Hematopoietic multipotent progenitor cell treated with erythropoietin and hydrocortisone succinate and interleukin-3 and kit ligand, for 4 days (in vitro differentiated cells): ENCODE results near the gene DDX31.
"Not testable (repeated sequence)": the region's sequence is repeated elsewhere in the genome, so short reads cannot be mapped to it uniquely, and the experiment has no call there.

Experiments
- DNase-seq: peaks from one replicate; pipeline ENCODE4 v3.0.0-alpha.2; 2015

The DDX31 gene

DNA sequence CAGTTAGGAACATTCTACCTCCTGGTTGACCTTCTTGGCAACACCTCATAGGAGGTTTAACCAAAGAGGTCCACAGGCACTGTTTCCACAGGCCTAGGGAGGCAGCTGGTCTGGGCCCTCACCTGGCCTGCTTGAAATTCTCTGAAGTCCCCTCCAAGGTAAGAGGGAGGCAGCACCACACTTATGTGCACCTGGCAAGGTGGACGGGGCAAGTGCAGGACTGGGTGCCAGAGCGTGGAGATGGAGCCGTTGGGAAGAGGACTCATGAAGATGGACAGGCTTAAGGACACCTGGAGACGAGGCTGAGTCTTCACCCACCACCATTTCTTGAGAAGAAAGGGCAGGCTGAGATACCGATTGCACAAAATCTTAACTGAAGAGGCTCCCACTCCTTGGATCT is 94.0 kb downstream of the DDX31 start:
- DNase-seq = no peak

- peak; percentile 79 for DNase-seq
These were observed 94.7 kb downstream of the DDX31 start for GRCh38 chr9:132575005-132575609.

GRCh38 chr9:132572921-132573320 is 96.9 kb downstream of the DDX31 start:
- no peak for DNase-seq

- DNase-seq = no peak
These were observed 97.8 kb downstream of the DDX31 start for GRCh38 chr9:132571806-132572600.

DNA sequence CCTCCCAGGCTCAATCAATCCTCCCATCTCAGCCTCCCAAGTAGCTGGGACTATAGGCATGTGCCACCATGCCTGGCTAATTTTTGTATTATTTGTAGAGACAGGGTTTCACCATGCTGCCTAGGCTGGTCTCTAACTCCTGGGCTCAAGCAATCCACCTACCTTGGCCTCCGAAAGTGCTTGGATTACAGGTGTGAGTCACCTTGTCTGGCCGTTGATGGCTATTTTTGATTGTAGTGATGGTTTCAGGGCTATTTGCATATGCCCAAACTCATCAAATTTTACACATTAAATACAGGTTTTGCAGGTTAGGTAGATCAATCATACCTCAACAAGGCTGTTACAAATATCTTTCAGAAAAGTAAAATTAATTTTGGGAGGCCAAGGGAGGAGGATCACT is 101.0 kb downstream of the DDX31 start:
- DNase-seq = not testable (repeated sequence)

GRCh38 chr9:132564526-132564925 is 105.3 kb downstream of the DDX31 start:
- DNase-seq = no peak

GRCh38 chr9:132562306-132562573 is 107.5 kb downstream of the DDX31 start:
- no peak for DNase-seq

GRCh38 chr9:132560616-132561202 is 109.1 kb downstream of the DDX31 start:
- DNase-seq = no peak

DNA sequence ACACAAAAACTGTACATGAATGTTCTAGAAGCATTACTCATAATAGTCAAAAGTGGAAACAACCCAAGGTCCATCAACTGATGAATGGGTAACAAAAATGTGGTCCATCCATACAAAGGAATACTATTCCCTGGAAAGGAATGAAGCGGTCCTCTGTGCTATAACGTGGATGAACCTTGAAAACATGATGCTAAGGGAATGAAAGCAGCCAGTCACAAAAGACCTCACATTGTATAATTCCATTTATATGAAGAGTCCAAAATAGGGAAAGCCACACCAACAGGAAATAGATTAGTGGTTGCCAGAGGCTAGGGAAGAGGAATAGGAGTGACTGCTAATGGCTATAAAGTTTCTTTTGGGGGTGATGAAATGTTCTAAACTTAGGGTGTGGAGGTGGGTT is 110.1 kb downstream of the DDX31 start:
- DNase-seq = no peak

- DNase-seq = no peak
These were observed 112.6 kb downstream of the DDX31 start for GRCh38 chr9:132557159-132557558.

DNA sequence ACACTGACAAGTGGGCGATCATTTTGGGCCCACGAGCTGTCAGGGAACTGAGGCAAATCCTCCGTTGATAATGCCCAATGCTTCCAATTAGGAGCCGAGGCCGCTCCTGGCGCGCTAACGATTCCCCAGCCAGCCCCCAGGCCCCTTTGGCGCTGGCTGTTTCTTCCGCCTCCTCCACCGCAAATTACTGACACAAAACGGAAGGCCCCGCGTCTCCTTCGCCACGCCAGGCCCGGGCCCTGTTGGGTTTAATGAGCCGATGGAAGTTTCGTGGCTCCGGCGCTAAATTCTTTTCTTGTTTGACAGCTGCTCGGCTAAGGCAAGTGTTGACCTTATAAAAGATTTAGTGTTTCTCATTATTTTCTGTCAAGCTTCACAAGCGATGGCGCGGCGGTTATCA is 113.1 kb downstream of the DDX31 start:
- no peak for DNase-seq

GRCh38 chr9:132556235-132556634 is 113.5 kb downstream of the DDX31 start:
- no peak for DNase-seq

GRCh38 chr9:132555528-132555927 is 114.3 kb downstream of the DDX31 start:
- DNase-seq = no peak

DNA sequence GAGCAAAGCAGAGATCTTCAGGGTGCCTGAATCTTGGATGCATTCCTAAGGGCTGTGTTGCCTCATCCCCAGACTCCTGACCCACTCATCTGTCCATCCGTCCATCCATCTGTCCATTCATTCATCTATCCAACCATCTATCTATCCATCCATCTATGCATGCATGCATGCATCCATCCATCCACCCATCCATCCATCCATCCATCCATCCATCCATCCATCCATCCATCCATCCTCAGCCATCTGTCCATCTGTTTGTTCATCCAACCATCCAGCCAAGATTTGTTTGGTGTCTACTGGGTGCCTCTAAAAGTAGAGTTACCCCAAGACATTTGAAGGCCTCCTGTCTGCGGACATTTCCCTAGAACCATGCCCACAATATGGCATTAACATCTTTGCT is 115.0 kb downstream of the DDX31 start:
- no peak for DNase-seq

DNA sequence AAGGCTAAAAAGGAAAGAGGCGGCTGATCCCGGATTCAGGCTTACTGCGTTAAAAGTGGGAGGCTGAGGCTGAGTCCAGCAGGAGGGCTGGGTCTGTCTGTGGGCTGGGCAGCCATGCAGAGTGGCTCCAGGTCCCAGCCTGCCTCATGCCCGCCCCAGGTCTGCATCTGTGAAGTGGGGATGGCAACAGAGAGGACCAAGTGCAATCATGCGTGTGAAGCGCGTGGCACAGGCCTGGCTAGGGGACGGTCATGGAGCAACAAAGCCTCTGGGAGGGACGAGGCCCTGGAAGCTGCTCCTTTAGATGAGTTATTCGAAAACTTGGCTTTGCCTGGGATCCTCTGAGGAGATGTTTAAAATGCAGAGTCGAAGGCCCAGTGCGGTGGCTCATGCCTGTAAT is 117.7 kb downstream of the DDX31 start:
- DNase-seq = no peak

- no peak for DNase-seq
These were observed 118.2 kb downstream of the DDX31 start for GRCh38 chr9:132551556-132551955.

GRCh38 chr9:132548751-132549640 is 120.8 kb downstream of the DDX31 start:
- DNase-seq = no peak

DNA sequence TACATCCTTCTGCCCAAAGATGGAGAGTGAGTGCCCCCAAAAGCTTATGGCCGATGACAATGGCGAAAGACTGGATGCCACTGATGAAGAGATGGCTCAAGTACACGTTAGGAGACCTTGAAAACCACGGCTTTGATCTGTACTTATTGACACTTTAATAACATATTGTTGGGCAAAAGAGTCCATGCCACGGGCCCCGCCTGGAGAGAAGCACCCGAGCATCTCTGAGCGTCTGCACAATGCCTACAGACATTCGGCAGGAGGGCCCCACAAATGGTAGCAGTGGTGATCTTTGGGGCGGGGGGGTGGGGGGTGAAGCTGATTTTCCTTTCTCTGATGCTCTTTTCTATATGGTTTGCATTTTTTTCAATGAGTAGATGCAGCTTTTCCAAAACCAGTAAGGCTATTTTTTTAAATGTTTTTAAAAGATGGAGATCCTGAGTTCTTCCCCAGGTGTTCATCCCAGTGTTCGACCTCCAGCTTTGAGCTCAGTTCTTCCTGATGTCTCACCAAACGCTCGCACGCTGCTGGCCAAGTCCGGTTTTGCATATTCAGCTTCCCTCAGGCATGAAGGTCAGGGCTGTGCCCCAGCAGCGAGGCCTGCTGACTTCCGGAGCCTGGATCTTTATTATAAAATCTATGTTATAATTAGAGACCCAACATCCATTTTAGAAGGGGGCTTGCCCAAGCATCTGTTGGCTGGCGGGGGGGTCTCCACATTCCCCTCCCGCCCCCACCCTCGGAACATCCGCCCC is 121.6 kb downstream of the DDX31 start:
- DNase-seq = no peak

GRCh38 chr9:132547436-132547835 is 122.3 kb downstream of the DDX31 start:
- no peak for DNase-seq

DNA sequence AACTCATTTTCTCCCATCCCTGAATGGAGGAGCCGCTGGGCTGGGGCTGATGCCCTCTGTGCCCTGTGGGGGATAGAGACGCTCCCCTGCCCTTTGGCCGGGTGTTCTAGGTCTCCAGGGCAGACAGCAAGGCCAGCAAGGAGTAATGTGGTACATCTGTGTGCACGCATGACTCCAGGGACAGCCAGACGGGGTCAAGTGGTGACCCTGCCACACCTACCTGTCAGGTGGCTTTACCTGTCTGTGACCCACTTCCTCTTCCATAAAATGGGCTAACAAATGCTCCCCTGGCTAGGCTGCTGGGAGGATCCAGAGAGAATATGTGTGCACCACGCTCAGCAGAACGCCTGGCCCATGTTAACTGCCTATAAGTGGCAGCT is 122.7 kb downstream of the DDX31 start:
- no peak for DNase-seq

GRCh38 chr9:132546148-132547051 is 123.4 kb downstream of the DDX31 start:
- DNase-seq = peak; percentile 43

GRCh38 chr9:132545578-132545977 is 124.2 kb downstream of the DDX31 start:
- no peak for DNase-seq
